Measurements from ENCODE around the gene WBP4. TPM values are rescaled to one million over a fixed set of nuclear protein-coding genes. Genes with fewer than 3 reads are reported as not detected.

Gene WBP4
- total RNA-seq, 1 donor from 2014 or later, result 16.4 TPM

DNA sequence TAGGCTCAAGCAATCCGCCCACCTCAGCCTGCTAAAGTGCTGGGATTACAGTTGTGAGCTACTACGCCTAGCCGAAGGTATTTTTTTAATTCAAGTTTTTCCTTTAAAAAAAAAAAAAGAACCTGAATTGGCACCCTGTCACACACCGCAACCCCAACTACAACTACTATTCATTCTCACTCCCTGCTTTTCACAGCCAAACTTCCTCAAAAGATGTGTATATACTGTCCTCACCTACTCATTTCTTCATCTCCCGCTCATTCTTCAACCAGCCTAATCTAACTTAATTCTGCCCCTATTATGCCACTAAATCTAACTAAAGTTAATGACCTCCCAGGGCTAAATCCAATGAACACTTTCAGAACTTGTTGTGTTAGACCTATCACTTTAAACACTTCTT, 12.7 kb upstream of the WBP4 start:
- DNase-seq (ENCODE audit: low read depth), result no peak

DNA sequence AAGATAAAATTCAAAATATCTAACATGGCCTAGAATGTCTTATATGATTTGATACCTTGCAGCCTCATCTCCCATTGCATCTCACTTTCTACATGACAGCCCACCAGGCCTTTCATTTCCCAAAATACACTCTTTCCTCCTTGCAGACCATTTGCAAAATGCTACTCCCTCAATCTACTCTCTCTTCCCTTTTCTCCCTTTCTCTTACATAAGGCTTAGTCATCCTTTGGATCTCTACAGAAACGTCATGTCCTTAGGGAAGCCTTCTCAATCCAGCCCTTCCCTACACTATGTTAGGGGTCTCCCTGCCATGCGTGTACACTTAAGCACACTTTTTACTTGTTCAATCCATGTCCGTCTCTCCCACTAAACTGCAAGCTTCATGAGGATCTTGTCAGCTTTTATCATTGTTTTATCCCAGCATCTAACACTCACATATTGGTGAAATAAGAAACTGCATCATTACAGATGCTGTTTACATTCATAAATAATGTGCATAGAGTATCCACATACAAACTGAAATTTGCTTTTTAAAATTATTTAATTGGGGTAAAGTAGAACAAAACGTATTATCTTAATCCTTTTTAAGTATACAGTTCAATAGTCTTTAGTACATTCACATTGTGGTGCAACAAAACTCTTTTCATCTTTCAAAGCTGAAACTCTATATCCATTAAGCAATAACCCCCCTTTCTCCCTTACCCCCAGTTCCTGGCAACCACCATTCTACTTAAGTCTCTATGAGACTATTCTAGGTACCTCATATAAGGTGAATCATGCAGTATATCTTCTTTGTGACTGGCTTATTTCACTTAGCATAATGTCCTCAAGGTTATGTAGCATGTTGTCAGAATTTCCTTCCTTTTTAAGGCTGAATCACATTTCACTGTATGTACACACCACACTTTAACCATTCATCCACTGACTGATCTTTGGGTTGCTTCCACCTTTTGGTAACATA, 11.5 kb upstream of the WBP4 start:
- DNase-seq (ENCODE audit: low read depth), result no peak

DNA sequence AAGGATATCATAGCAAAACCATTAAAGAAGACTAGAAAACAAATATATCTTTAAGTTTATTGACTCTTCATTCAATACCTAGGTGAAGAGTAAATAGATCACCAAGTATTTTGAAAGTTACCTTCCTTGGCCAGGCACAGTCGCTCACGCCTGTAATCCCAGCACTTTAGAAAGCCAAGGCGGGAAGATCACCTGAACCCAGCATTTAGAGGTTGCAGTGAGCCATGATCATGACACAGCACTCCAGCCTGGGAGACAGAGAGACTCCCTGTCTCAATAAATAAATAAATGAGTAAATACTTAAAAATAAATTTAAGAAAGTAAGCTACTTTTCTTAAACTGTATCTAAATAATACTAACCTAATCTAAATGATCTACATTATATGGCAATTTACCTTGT, 8.9 kb upstream of the WBP4 start:
- DNase-seq (ENCODE audit: low read depth), result no peak

DNA sequence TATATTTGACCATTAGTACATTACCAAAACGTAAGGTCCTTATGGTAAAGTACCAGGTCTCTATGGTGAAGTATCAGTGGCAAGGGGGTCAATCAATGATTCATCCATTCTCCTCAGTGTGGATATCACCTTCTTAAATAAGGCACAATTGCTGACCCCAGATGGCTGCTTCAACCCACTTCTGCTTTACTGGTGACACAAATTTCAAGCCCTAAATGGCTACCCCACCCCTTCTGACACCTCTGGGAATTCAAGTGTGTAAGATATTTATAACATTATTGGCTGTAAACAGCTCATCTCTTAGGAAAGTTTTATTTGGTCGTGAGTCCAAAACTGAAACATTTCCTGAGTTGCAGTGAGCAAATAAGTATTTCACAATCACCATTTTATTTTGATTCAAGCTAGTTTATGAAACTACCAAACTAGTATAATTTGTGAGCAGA, 7.9 kb upstream of the WBP4 start:
- peak; percentile 41 for DNase-seq (ENCODE audit: low read depth)

DNA sequence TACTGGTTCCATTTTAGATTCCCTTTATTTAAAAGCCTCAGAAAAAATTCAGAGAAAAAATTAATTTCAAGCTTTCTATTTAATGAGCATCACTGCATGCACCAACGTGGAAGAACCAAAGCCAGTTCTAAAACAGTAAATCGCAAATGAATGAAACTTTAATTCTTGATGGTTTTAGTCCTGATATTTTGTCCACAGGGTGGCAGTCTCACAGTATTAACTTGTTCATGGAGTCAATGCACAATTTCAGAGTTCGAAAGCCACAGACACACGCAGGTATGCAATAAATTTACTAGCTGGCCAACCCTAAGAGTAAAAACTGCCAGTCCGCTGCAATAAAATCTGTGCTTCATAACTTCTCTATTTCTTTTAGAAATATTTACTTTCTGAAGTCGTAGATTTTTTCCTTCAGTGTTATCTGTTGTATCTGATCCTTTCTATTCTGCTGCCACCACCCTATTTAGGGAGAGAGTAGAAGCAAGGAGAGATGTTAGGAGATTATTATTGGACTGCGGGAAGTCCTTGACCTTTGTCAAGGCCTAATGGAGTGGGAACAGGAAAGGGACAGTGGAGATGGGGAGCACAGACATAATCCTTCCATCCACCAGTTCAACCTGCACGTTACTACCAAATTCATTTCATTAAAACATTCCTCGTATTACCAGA, 7.0 kb upstream of the WBP4 start:
- DNase-seq (ENCODE audit: low read depth), result peak; percentile 68

DNA sequence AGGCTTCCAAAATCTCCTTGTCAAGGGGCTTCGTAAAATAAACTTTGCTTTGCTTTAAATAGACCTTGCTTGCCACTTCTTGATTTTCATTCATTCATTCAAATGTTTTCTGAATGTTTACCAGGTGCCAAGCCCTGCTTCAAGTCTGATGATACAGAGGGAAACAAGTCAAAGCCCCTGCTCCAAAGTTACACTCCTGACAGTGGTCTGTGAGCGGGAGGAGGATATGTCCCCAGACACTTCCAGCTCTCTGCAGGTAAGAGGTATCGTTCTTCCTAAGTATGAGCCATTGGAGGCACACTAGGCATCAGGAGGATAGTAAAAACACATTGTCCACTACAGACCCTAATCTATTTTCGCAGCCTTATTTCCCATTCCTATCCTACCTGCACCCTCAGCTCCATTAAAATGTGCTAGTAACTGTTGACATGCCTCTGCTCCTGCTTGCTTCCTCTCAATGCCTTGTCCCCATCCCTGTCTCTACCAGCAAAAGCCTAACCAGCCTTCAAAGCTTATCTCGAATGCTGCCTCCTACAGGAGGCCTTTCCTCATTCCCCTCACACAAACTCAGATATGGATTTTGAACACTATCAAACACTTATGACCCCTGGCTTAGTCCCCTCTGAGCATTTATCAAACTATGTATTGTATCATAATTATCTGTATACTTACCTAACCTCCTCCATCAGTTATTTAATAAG, 6.2 kb upstream of the WBP4 start:
- DNase-seq (ENCODE audit: low read depth), result no peak

DNA sequence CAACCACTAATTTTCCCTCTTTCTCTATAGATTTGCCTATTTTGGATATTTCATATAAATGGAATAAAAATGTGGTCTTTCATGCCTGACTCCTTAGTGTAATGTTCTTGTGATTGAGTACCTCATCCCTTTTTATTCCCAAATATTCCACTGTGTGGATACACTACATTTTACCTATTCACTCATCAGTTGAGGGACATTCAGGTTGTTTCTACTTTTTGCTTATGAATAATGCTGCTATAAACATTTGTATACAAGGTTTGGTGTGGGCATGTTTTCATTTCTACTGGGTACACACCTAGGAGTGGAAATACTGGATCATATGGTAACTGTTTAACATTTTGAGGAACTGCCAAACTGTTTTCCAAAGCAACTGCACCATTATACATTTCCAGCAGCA, 5.1 kb upstream of the WBP4 start:
- no peak for DNase-seq (ENCODE audit: low read depth)

DNA sequence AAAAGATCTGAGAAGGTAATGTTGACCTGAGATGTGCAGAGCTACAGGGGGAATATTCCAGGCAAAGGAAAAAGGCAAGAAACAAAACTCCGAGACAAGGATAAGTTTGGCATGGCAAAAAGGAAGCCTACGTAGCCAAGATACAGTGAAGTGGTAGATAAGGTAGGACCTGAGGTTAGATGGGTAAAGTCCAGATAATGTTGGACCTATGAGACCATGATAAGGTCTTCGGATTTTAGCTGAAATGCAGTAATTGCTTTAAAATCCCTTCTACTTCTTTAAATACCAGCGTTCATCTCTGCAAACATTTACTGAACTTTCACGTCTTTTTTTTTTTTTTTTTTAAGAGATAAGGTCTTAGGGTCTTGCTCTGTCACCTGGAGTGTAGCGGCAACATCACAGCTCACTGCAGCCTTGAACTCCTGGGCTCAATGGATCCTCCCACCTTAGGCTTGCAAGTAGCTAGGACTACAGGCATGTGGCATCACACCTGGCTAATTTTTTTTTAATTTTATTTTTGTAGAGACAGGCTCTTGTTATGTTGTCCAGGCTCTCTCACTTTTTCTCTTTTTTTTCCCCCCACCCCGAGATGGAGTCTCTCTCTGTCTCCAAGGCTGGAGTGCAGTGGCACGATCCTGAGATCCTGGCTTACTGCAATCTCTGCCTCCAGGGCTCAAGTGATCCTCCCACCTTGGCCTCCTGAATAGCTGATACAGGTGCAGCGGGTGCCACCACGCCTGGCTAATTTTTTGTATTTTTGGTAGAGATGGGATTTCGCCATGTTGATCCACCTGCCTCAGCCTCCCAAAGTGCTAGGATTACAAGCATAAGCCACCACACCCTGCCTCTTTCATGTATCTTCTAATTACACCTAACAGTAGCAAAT, 4.2 kb upstream of the WBP4 start:
- no peak for DNase-seq (ENCODE audit: low read depth)

DNA sequence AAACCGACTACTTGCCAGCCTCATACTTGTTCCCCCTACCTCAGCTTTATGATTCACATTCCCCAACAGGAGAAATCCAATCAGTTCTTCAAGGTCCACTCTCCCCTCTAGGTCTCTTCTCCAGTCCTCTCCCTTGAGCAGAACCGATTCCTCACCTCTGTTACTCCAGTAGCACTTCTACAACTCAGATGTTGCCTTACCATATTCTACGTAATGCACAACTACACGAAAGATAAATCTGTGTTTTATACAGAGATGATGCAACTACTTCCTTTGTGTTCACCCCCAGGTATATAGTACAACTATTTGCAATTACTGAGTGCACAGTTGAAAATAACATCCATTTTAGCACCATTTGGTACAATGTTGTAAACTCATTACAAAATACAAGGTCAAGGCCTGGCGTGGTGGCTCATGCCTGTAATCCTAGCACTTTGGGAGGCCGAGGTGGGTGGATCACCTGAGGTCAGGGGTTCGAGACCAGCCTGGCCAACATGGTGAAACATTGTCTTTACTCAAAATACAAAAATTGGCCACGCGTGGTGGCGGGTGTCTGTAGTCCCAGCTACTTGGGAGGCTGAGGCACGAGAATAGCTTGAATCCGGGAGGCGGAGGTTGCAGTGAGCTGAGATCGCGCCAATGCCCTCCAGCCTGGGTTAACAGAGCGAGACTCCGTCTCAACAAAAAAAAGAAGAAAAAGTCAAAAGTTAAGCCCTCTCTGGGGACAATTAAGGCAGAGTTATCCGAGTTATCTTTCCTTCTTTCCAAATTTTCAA, 2.8 kb upstream of the WBP4 start:
- DNase-seq (ENCODE audit: low read depth), result peak; percentile 36

DNA sequence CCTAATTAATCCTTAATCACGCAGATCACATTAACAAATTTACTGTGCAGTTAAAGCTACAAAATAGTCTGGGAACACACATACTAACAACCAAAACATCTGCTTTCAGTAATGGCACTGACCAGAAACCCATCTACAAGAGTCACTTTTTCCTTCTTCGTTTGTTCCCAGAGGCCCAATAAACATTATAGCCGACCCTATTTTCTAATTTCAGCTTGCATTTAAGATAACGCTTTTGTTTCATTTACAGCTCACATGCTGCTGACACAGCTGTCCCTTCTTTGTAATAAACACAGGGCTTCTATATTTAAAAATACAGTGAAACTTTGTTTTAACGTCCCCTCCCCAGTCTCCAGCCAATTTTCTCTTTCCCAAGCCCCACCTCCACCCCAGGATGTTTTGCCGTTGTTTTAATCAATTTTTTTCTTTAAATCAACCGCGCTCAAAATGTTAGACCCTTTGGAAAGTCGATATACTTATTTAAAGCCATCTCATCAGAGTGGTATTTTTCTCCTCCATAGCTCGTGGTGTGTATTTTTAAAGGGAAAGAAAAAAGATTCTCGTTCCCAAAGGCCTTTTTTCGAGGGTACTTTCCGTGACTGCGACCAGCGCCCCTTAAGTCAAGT, 1.7 kb upstream of the WBP4 start:
- peak; percentile 19 for DNase-seq (ENCODE audit: low read depth)

DNA sequence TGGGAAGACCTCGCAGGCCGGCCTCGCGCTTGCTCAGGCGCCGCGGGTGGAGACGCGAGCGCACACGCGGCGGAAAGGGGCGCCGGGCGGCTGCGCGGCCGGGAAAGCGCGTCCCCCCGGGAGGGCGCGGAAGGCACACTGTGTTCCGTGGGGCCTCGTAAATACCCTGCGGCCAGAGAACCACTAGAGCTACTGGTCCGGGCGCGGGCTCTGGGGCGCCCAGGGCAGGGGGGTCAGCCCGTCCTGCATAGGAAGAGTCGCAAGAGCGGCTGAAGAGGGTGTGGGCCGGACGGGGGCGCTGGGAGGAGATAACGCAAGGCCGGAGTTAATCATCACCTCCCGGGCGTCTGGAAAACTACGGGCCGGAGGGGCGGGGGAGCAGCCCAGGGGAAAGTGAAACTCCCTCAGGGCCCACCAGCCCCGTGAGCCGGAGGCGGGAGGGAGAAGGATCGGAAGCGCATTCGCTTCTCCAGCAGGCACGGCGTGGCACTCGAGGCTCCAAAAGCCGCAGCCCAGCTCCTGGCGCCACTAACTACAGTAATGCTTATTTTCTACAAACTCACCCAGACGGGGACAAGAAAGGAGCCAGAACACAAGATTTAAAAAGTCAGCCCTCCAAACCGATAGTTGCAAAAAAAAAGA, 1.1 kb upstream of the WBP4 start:
- peak; percentile 76 for DNase-seq (ENCODE audit: low read depth)

DNA sequence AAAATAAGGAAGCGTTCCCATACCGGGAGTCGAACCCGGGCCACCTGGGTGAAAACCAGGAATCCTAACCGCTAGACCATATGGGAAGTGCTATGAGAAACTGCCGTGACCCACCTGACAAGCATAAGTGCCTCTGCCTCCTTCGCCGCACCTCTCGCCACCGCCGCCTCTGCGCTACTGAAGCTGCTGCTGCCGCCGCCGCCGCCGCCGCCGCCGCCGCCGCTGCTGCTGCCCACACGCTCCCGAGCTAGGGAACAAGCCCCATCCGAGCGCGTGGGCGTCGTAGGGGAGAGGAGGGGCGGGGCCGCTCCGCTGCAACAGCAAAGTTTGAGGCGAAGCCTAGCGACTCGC, 610 bp upstream of the WBP4 start:
- DNase-seq (ENCODE audit: low read depth), result peak; percentile 42

DNA sequence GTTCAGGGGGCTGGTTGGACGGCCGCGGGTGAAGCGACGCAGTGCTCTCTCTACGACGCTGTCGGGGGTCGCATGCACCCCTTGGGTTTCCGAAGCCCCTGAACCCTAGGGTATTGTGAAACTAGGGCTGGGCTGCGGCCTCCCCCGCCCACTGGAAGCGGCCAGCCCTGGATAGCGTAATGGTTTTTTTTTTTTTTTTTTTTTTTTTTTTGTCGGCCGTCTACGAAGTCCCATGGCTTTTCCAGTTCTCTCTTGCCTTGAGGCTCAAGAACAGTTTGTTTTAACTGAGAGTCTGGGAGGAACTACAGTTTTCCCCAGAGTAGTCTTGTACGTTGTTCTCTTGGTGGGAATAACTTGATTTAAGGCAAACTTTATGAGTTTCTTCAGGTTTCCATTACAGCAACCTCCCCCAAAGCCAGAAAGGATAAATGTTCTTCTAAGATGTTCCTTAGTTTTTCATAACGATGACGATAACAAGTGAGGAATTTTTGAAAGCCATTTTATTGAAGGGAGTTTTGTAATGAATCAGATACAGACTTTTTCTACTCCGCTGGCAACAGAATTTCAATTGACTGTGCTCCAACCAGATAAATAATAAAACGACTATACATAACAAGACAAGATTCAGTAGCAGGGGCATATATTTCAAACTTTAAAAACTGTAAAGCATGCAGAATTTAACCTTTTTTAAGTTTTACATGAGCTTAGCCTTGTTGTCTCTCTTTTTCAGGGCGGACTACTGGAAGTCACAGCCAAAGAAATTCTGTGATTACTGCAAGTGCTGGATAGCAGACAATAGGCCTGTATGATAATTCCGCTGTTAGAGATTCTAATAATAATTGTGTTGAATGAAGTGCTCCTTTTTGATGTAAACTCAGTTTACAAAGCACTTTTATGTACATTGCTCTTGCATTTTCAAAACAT, 867 bp downstream of the WBP4 start:
- peak; percentile 75 for DNase-seq (ENCODE audit: low read depth)

DNA sequence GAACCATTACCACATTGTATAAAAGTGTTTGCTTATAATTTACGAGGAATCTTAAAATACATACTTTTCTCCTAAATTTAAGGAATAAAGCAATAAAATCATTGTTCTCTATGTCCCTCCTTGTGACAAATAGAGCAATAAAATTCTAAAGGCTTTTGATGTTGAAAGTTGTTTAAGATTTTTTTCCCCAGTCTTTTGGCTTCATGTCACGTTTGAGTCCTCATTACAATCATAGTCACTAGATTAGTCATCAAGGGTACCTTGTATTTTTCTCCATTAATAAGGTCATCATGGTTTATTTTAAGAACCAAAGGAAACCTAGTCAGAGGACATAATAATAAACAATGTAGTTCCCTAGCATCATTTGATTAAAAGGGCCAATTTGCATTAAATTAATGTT, 3.2 kb downstream of the WBP4 start:
- DNase-seq (ENCODE audit: low read depth), result peak; percentile 91

DNA sequence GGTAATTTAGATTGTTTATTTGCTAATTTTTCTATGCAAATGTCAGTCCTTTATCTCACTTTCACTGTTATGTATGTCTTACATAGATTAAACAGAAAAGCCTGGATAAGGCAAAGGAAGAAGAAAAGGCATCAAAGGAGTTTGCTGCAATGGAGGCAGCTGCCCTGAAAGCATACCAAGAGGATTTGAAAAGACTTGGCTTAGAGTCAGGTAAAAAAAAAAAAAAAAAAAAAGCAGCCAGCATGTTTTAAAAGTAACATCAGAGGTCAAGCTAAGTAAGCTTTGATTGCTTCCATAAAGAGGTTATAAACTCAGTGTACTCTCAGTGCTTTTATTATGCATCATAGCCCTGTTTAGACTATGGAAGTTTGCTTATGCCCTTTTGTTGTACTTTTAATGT, 3.8 kb downstream of the WBP4 start:
- peak; percentile 66 for DNase-seq (ENCODE audit: low read depth)

DNA sequence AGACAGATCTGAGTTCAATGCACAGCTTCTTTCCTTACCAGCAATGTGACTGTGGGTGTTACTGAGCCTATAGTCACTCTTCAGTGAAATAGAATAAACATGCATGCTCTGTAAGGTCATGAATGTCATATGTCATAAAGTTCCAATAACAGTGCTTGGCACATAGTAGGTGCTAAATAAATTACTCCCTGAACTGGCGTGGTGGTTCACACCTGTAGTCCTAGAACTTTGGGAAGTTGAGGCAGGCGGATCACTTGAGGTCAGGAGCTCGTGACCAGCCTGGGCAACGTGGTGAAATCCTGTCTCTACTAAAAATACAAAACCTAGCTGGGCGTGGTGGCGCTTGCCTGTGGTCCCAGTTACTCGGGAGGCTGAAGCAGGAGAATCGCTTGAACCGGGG, 13.2 kb downstream of the WBP4 start:
- no peak for DNase-seq (ENCODE audit: low read depth)

DNA sequence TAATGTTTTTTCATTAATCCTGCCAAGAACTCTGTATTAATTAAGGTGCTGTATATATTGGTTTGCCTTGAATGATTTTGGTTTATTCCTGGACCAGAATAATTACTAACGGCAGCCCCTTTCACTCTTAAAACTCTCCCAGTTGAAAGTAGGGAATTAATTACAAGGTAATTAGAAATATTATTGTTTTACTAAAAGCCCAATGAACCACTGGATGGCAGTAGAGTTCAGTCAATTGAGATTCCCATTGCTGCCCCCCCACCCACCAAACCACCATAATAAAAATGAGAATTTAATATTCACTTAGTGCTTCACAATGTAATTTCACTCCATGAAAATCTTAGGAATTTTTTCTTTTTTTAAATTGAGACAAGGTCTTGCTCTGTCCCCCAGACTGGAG, 13.7 kb downstream of the WBP4 start:
- DNase-seq (ENCODE audit: low read depth), result peak; percentile 22

DNA sequence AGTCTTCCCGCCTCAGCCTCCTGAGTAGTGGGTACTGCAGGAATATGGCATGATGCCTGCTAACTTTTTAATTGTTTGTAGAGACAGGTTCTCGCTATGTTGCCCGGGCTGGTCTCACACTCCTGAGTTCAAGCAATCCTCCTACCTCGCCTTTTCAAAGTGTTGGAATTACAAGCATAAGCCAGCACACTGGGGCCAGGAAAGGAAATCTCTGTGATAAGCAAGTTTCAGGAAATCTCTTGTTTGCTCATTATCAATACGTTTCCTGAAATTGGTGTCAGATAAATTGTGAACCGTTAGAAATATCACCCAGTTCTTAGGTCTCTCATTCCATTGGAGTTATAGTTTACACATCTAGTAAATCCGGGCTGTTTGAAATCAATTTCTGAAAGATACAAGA, 14.2 kb downstream of the WBP4 start:
- DNase-seq (ENCODE audit: low read depth), result no peak

DNA sequence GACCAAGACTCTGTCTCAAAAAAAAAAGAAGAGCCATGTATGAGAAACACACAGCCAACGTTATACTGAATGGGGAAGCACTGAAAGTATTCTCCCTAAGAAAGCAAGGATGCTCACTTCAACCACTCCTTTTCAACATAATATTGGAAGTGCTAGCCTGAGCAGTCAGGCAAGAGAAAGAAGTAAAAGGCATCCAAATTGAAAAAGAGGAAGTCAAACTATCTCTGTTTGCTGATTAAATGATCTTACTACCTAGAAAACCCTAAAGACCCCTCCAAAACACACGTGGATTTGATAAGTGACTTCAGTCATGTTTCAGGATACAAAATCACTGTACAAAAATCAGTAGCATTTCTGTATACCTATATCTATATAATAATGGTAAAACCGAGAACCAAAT, 16.2 kb downstream of the WBP4 start:
- no peak for DNase-seq (ENCODE audit: low read depth)
